ENCODE data around the gene FUCA1.

DNA sequence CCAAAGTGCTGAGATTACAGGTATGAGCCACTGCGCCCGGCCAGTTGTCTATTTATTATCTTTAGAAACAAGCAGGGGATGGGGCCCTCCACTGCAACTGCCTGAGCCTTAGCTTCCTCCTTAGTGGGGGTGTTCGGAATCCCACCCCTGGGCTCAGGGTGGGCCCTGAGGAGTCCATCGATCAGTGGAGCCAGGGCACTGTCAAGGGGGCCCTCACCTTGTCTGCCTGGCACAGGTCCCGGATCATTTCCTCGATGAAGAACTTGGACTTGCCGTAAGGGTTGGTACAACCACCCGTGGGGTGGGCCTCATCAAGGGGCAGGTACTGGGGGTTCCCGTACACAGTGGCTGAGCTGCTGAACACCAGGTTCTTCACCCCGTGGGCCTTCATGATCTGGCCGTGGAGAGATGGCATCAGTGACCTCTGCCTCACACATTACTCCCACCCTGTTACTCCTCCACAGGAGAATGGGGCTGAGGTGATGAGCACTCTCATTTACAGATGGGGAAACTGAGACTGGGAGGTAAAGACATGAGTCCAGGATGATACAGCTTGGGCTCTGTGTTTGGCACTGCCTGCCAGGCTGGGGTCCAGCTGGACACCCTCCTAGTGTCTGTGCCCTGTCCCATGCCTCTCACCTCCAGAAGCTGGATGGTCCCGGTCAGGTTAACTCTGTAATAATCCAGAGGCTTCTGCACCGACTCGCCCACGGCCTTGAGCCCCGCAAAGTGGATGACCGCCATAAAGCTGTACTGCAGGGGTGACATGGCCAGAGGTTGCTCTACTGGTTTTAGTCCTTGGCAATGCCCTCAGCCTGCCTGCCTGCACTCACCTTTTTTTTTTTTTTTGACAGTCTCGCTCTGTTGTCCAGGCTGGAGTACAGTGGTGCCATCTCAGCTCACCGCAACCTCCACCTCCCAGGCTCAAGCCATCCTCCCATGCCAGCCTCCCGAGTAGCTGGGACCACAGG is 70.3 kb downstream of the FUCA1 start:
- no peak for TF ChIP-seq SIN3A (IDR thresholded peaks at IDR 0.05; ENCODE audit: borderline replicate concordance, insufficient read depth, low read depth, low read length)
- no peak for TF ChIP-seq CTCF (IDR thresholded peaks at IDR 0.05)
- no peak; the same call in 1 of the 2 replicates for TF ChIP-seq POLR2AphosphoS5 (IDR thresholded peaks at IDR 0.05; ENCODE audit: low read depth, low read length)
- TF ChIP-seq, protein P1, sequence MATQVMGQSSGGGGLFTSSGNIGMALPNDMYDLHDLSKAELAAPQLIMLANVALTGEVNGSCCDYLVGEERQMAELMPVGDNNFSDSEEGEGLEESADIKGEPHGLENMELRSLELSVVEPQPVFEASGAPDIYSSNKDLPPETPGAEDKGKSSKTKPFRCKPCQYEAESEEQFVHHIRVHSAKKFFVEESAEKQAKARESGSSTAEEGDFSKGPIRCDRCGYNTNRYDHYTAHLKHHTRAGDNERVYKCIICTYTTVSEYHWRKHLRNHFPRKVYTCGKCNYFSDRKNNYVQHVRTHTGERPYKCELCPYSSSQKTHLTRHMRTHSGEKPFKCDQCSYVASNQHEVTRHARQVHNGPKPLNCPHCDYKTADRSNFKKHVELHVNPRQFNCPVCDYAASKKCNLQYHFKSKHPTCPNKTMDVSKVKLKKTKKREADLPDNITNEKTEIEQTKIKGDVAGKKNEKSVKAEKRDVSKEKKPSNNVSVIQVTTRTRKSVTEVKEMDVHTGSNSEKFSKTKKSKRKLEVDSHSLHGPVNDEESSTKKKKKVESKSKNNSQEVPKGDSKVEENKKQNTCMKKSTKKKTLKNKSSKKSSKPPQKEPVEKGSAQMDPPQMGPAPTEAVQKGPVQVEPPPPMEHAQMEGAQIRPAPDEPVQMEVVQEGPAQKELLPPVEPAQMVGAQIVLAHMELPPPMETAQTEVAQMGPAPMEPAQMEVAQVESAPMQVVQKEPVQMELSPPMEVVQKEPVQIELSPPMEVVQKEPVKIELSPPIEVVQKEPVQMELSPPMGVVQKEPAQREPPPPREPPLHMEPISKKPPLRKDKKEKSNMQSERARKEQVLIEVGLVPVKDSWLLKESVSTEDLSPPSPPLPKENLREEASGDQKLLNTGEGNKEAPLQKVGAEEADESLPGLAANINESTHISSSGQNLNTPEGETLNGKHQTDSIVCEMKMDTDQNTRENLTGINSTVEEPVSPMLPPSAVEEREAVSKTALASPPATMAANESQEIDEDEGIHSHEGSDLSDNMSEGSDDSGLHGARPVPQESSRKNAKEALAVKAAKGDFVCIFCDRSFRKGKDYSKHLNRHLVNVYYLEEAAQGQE (IDR thresholded peaks at IDR 0.05; ENCODE audit: insufficient read depth in 1 of 2, low read depth in 2 of 2, low read length in 1 of 2), result no peak
